Pancreas (tissue), 10 donors: Measurements from ENCODE around the gene MAPKAPK2. TPM values are rescaled to one million over a fixed set of nuclear protein-coding genes. Genes with fewer than 3 reads are reported as not detected.
"Not testable (repeated sequence)": the region's sequence is repeated elsewhere in the genome, so short reads cannot be mapped to it uniquely, and the experiment has no call there.

Experiments used
- ATAC-seq, 4 donors: fragments of 200-7000 bp; cut with Tn5 transposase; one replicate each; pipeline versions ENCODE4 v1.8.0 to v1.9.1; 2020; ENCODE audit warnings: mild to moderate bottlenecking in 4 of 4, moderate library complexity in 4 of 4
- DNase-seq, 6 donors: peaks; one replicate each; pipeline ENCODE4 v3.0.0-alpha.2; 2020
- FAIRE-seq: peaks from 2 replicates; lab custom pipeline; 2012; peaks lifted over from hg19 to GRCh38; lab: Jason Lieb, UNC
- H3K27ac ChIP-seq, 4 donors: fragments of 200-600 bp; sonication (generic); 1 replicate in 3 of 4; 2 replicates in 1 of 4; pipeline versions ENCODE4 v1.5.0 to v1.8.0; 2020
- H3K27me3 ChIP-seq, 4 donors: fragments of 200-600 bp; one replicate each; pipeline ENCODE4 v1.8.0; 2021
- H3K36me3 ChIP-seq, 3 donors: fragments of 200-600 bp; sonication (generic) in 1 of 3; one replicate each; pipeline versions ENCODE4 v1.5.0 to v1.8.0; 2020 to 2021
- H3K4me1 ChIP-seq, 3 donors: fragments of 200-600 bp; one replicate each; pipeline ENCODE4 v1.8.0; 2021
- H3K4me3 ChIP-seq, 4 donors: fragments of 200-600 bp; sonication (generic) in 2 of 4; one replicate each; pipeline versions ENCODE4 v1.5.0 to v1.8.0; 2020 to 2021
- H3K9me3 ChIP-seq, 4 donors: fragments of 200-600 bp; one replicate each; pipeline ENCODE4 v1.8.0; 2021
- WGBS, 2 donors: extraction: QIAGEN DNeasy Blood & Tissue Kit; methylation state at CpG; one replicate each; pipeline ENCODE4 v1.1.7; 2013; 5-methylcytosine and 5-hydroxymethylcytosine counted together
- intact Hi-C, 3 donors: fragments of 100-400 bp; cut with DNase I; formaldehyde crosslinking; loops; one replicate each; pipeline versions ENCODE4 v1.11.1 to v1.14.2; 2022
- polyA plus RNA-seq, 2 donors: library from polyadenylated mRNA; stranded (reverse); fragments of 200-250 nt; gene quantifications; one replicate each; pipeline ENCODE4 v1.2.3, GENCODE V29; 2013
- total RNA-seq, 6 donors: library from RNA; stranded (reverse); fragmentation: NEBNext Ultra II Directional in 4 of 6; extraction: Animal tissue kit (Norgen Biotek cat#: 25700) in 4 of 6; gene quantifications; one replicate each; pipeline versions ENCODE4 v1.2.1 to v1.2.4, GENCODE V29; 2021 to 2023
- TF ChIP-seq, protein P1 (sequence below), 4 donors: fragments of 200-600 bp; sonication (generic) in 3 of 4; IDR thresholded peaks; one replicate each; pipeline versions ENCODE4 v1.5.0 to v1.8.0; 2021; ENCODE audit warnings: antibody characterized with exemption in 4 of 4
- donor health status: healthy with polysubstance abuse.
- donor health status: DM: no; HTN: no; CAD: no; lungs with moderate emphysema.
- donor health status: DM: no; HTN: no; CAD: no.
- donor health status: control.
- donor health status: control.
- donor health status: Bipolar disorder and iron deficiency.
- donor health status: DM: yes; HTN: yes; CAD: no.
- donor health status: DM: no; HTN: no; CAD: no.
- donor health status: DM: no; HTN: no; CAD: no.
- donor health status: DM: yes; HTN: yes; CAD: no.

The MAPKAPK2 gene
- total and polyA plus RNA-seq, 8 donors: 28.3 to 55.7 (median 35.1) TPM

DNA sequence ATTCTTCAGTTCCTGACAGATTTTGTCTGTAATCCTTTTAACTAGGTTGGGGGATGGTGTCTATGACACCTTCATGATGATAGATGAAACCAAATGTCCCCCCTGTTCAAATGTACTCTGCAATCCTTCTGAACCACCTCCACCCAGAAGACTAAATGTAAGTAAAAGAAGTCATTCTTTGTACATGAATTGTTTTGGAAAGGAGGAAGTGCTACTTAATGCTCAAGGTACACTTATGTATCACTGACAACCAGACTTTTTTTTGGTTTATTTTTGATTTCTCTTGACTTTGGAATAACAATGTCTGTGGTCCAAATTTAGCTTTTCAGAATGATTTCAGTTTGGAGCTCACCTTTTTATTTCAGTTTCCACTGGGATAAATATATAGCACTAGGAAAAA lies 47.1 kb upstream of the MAPKAPK2 start:
- TF ChIP-seq, protein P1, sequence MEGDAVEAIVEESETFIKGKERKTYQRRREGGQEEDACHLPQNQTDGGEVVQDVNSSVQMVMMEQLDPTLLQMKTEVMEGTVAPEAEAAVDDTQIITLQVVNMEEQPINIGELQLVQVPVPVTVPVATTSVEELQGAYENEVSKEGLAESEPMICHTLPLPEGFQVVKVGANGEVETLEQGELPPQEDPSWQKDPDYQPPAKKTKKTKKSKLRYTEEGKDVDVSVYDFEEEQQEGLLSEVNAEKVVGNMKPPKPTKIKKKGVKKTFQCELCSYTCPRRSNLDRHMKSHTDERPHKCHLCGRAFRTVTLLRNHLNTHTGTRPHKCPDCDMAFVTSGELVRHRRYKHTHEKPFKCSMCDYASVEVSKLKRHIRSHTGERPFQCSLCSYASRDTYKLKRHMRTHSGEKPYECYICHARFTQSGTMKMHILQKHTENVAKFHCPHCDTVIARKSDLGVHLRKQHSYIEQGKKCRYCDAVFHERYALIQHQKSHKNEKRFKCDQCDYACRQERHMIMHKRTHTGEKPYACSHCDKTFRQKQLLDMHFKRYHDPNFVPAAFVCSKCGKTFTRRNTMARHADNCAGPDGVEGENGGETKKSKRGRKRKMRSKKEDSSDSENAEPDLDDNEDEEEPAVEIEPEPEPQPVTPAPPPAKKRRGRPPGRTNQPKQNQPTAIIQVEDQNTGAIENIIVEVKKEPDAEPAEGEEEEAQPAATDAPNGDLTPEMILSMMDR (IDR thresholded peaks at IDR 0.05): no peak
- H3K36me3 ChIP-seq: no peaks in the 10 kb centered on the region
- peaks cover 5 to 15% (median 9%) of the 10 kb centered on the region in 3 donors for H3K4me1 ChIP-seq
- intact Hi-C loops: no loop called here
- no peaks in the 10 kb centered on the region for H3K9me3 ChIP-seq
- no peaks in the 10 kb centered on the region for H3K27me3 ChIP-seq
- FAIRE-seq: no peak
- no peak for ATAC-seq
- no peak overlapping the region for H3K27ac ChIP-seq
- no peak overlapping the region for H3K4me3 ChIP-seq
- DNase-seq: no peak

DNA sequence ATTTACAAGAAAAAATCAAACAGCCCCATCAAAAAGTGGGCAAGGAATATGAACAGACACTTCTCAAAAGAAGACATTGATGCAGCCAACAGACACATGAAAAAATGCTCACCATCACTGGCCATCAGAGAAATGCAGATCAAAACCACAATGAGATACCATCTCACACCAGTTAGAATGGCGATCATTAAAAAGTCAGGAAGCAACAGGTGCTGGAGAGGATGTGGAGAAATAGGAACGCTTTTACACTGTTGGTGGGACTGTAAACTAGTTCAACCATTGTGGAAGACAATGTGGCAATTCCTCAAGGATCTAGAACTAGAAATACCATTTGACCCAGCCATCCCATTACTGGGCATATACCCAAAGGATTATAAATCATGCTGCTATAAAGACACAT lies 42.6 kb upstream of the MAPKAPK2 start:
- ATAC-seq, FAIRE-seq, H3K27me3 ChIP-seq, DNase-seq, H3K27ac ChIP-seq, H3K9me3 ChIP-seq, H3K4me3 ChIP-seq, H3K36me3 ChIP-seq, intact Hi-C loops, H3K4me1 ChIP-seq: not testable (repeated sequence)
- 75 to 88% methylated on average over 2 of the region's 2 CpGs for WGBS, 2 donors

DNA sequence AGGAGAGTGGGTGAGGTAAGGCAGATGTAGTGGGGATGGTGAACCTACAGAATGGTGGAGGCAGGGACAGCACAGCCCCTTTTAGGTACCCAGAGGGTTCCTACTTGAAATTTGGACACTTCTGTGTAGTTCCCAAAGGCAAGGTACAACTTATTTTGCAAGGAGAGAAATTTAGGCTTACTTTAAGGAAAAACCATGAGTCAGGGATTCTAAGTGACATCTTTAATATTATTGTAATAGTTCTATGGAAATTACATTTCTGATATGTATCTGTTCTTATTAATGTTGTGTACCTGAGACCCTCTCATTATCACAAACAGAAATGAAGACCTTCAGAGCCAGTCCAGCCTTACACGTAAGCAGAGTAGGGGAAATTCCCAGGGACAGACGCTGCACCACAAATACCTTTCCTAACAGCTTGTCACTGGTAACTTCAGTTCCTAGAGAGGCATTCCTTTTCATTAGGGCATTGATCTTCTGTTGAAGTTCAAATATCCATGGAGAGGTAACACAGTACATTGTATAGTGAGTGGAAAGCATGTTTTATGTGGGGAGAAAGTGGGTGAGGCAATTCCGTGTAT lies 41.5 kb upstream of the MAPKAPK2 start:
- no peak for ATAC-seq
- H3K27ac ChIP-seq: no peak overlapping the region
- no peak overlapping the region for H3K4me3 ChIP-seq
- TF ChIP-seq, protein P1 (IDR thresholded peaks at IDR 0.05): no peak
- DNase-seq: no peak
- H3K36me3 ChIP-seq: no peaks in the 10 kb centered on the region
- H3K9me3 ChIP-seq: no peaks in the 10 kb centered on the region
- intact Hi-C loops: no loop called here
- H3K27me3 ChIP-seq: no peaks in the 10 kb centered on the region
- no peak for FAIRE-seq
- WGBS, 2 donors: 72 to 76% methylated on average over 3 of the region's 3 CpGs
- no peaks in the 10 kb centered on the region for H3K4me1 ChIP-seq

DNA sequence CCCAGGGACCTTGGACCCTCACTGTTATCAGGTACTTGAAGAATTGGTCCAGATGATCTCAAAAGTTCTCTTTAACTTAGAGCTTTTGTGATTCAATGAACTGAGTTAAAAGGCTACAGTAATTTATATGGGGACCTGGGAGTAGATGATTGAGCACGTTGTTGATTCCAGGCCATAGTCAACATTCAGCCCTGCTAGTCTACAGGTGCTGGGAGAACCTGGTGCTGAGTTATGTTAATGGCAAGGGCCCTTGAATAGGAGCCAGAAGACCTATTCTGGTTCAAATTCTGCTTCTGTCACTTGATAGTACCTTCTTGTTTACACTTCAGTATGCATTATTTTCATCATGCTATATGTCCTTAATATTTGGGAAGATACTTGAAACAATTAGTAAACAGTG lies 38.2 kb upstream of the MAPKAPK2 start:
- 18 to 24% methylated on average over 1 of the region's 1 CpG for WGBS, 2 donors
- Histone ChIP-seq H3K27me3 (no peaks in the 10 kb centered on the region), H3K4me1 (peaks cover 0 to 5% (median 2%) of the 10 kb centered on the region in 3 donors), H3K36me3 (no peaks in the 10 kb centered on the region), H3K9me3 (no peaks in the 10 kb centered on the region), H3K4me3 (no peak overlapping the region), H3K27ac (no peak overlapping the region)
- no peak for DNase-seq
- intact Hi-C loops: no loop called here
- no peak for ATAC-seq
- TF ChIP-seq, protein P1 (IDR thresholded peaks at IDR 0.05): no peak
- FAIRE-seq: no peak

DNA sequence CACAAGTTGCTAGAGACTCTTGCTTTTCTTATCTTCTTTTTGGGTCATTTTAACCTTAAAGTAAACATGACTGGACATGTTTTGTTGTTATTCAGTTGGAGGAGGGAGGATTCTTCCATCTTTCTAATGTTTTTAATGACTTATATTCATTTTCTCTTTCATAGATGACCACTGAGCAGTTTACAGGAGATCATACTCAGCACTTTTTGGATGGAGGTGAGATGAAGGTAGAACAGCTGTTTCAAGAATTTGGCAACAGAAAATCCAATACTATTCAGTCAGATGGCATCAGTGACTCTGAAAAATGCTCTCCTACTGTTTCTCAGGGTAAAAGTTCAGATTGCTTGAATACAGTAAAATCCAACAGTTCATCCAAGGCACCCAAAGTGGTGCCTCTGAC lies 37.5 kb upstream of the MAPKAPK2 start:
- Histone ChIP-seq H3K36me3 (no peaks in the 10 kb centered on the region), H3K4me1 (peaks cover 0 to 12% (median 9%) of the 10 kb centered on the region in 3 donors), H3K9me3 (no peaks in the 10 kb centered on the region), H3K27ac (no peak overlapping the region), H3K4me3 (no peak overlapping the region), H3K27me3 (no peaks in the 10 kb centered on the region)
- FAIRE-seq (no peak), ATAC-seq (no peak), DNase-seq (no peak)
- TF ChIP-seq, protein P1 (IDR thresholded peaks at IDR 0.05): no peak
- intact Hi-C loops: no loop called here
